Panc1 (cell line): ENCODE data around the gene C19orf25. TPM values are rescaled to one million over a fixed set of nuclear protein-coding genes. Genes with fewer than 3 reads are reported as not detected.

Experiments used
- ATAC-seq: fragments of 200-7000 bp; cut with Tn5 transposase; 2 replicates; pipeline ENCODE4 v1.9.1; 2020; ENCODE audit warnings: mild to moderate bottlenecking, moderate library complexity
- BruUV-seq: library from RNA; stranded (reverse); fragments of 400-500 nt; replicated peaks from 2 replicates; lab custom pipeline; 2021; lab: Mats Ljungman, UMichigan
- CTCF ChIA-PET: fragments of 300-600 bp; sonication (Branson Sonifier 250); formaldehyde crosslinking; loops from one replicate; lab custom pipeline; 2022; ENCODE audit warnings: antibody characterized with exemption; lab: Charles Lee
- POLR2A ChIA-PET: fragments of 300-600 bp; sonication (Branson Sonifier 250); formaldehyde crosslinking; loops from one replicate; lab custom pipeline; 2022; ENCODE audit warnings: antibody characterized with exemption; lab: Charles Lee
- DNase-seq: peaks from one replicate; pipeline ENCODE4 v3.0.0-alpha.2; 2010; ENCODE audit warnings: low read depth, low spot score
- H3K27ac ChIP-seq: 2 replicates; pipeline ENCODE4 v1.5.1; 2011; ENCODE audit warnings: mild to moderate bottlenecking, low read length, inconsistent platforms
- H3K27me3 ChIP-seq: fragments of 200-500 bp; sonication (Bioruptor generic); 2 replicates; pipeline ENCODE4 v1.6.0; 2014; ENCODE audit warnings: low read length, inconsistent platforms; ENCODE audit not compliant: control insufficient read depth, insufficient read depth
- H3K36me3 ChIP-seq: fragments of 200-500 bp; sonication (Bioruptor generic); 2 replicates; pipeline ENCODE4 v1.5.1; 2014; ENCODE audit warnings: inconsistent platforms, mild to moderate bottlenecking, low read length, moderate library complexity; ENCODE audit not compliant: control insufficient read depth, insufficient read depth
- H3K4me1 ChIP-seq: 2 replicates; pipeline ENCODE4 v1.5.1; 2011; ENCODE audit warnings: inconsistent platforms, mild to moderate bottlenecking, low read length, moderate library complexity; ENCODE audit not compliant: control insufficient read depth, insufficient read depth
- H3K4me3 ChIP-seq, 2 experiments: 2 replicates each; pipeline ENCODE4 v1.5.1; 2011 to 2012; ENCODE audit warnings: low read depth in 2 of 2, low read length in 2 of 2, mild to moderate bottlenecking in 2 of 2, inconsistent platforms in 1 of 2, moderate library complexity in 1 of 2
- H3K9me3 ChIP-seq: fragments of 200-500 bp; sonication (Bioruptor generic); 2 replicates; pipeline ENCODE4 v1.5.1; 2014; ENCODE audit warnings: low read depth, mild to moderate bottlenecking, inconsistent platforms, low read length, moderate library complexity; ENCODE audit not compliant: control insufficient read depth, insufficient read depth
- CTCF ChIP-seq: fragments of 450-650 bp; IDR thresholded peaks from 2 replicates; pipeline ENCODE4 v1.5.1; 2017; ENCODE audit warnings: mild to moderate bottlenecking
- POLR2AphosphoS5 ChIP-seq: IDR thresholded peaks from 2 replicates; pipeline ENCODE4 v1.6.1; 2012; ENCODE audit warnings: mild to moderate bottlenecking, low read depth, low read length, moderate library complexity
- REST ChIP-seq, 2 experiments: IDR thresholded peaks; 2 replicates each; pipeline ENCODE4 v1.6.1; 2011 to 2012; ENCODE audit warnings: low read depth in 2 of 2, control low read depth in 1 of 2, low read length in 1 of 2, mild to moderate bottlenecking in 1 of 2, moderate library complexity in 1 of 2; ENCODE audit not compliant: insufficient read depth in 1 of 2
- SIN3A ChIP-seq: IDR thresholded peaks from 2 replicates; pipeline ENCODE4 v1.6.1; 2012; ENCODE audit warnings: low read depth, mild to moderate bottlenecking, low read length, moderate library complexity, borderline replicate concordance; ENCODE audit not compliant: insufficient read depth
- TCF7L2 ChIP-seq: IDR thresholded peaks from 2 replicates; pipeline ENCODE4 v1.6.1; 2011; ENCODE audit warnings: mild to moderate bottlenecking, low read depth, low read length, inconsistent platforms
- in situ Hi-C: cut with HindIII; loops from 2 replicates; pipeline ENCODE4 v1.10.0; 2016; ENCODE audit warnings: low sequenced_read_pairs, low pct_unique_long_range_greater_than_20kb
- intact Hi-C: fragments of 100-400 bp; cut with micrococcal nuclease; formaldehyde crosslinking; loops from one replicate; pipeline ENCODE4 v1.10.0; 2022; ENCODE audit not compliant: unreplicated experiment
- total RNA-seq: library from RNA; stranded (reverse); gene quantifications from one replicate; pipeline ENCODE4 v1.2.1, GENCODE V29; 2021; ENCODE audit not compliant: unreplicated experiment

The C19orf25 gene
- total RNA-seq, 1 experiment from 2014 or later: 34.7 TPM

GRCh38 chr19:1522838-1523237 is 43.8 kb upstream of the C19orf25 start:
- CTCF ChIA-PET: no interaction called here

GRCh38 chr19:1522061-1522460 is 43.0 kb upstream of the C19orf25 start:
- Histone ChIP-seq H3K36me3 (no peaks in the 10 kb centered on the region), H3K9me3 (no peaks in the 10 kb centered on the region), H3K27ac (no peak overlapping the region), H3K4me3 (no peak overlapping the region), H3K27me3 (no peaks in the 10 kb centered on the region; the same call in 1 of the 2 replicates), H3K4me1 (no peaks in the 10 kb centered on the region)
- intact Hi-C loops: no loop called here
- ATAC-seq (no peak; the same call in 1 of the 2 replicates), DNase-seq (no peak)
- ChIA-PET POLR2A (no interaction called here), CTCF (no interaction called here)
- no TSS peak for BruUV-seq
- no peak for TF ChIP-seq SIN3A
- TF ChIP-seq CTCF: no peak
- TF ChIP-seq REST (IDR thresholded peaks at IDR 0.05; ENCODE audit: insufficient read depth in 1 of 2, low read depth in 2 of 2, low read length in 1 of 2): no peak
- no peak for TF ChIP-seq TCF7L2
- TF ChIP-seq POLR2AphosphoS5: no peak
- in situ Hi-C loops: no loop called here

More at GRCh38 chr19:1522838-1523237, 43.8 kb upstream of the C19orf25 start:
- intact Hi-C loops (no loop called here), in situ Hi-C loops (no loop called here)
- H3K27me3 ChIP-seq: no peaks in the 10 kb centered on the region; the same call in 1 of the 2 replicates
- no peak overlapping the region for H3K27ac ChIP-seq
- no peak for ATAC-seq
- H3K36me3 ChIP-seq: no peaks in the 10 kb centered on the region
- no peaks in the 10 kb centered on the region for H3K9me3 ChIP-seq
- BruUV-seq: no TSS peak
- POLR2A ChIA-PET: no interaction called here
- no peak for DNase-seq
- no peaks in the 10 kb centered on the region for H3K4me1 ChIP-seq
- no peak overlapping the region for H3K4me3 ChIP-seq
- TF ChIP-seq CTCF: no peak
- TF ChIP-seq TCF7L2: no peak
- no peak for TF ChIP-seq POLR2AphosphoS5
- no peak for TF ChIP-seq SIN3A
- no peak for TF ChIP-seq REST (IDR thresholded peaks at IDR 0.05; ENCODE audit: insufficient read depth in 1 of 2, low read depth in 2 of 2, low read length in 1 of 2)
